GM18907 (cell line): ENCODE data around the gene LRG1.
"Not testable (repeated sequence)": the region's sequence is repeated elsewhere in the genome, so short reads cannot be mapped to it uniquely, and the experiment has no call there.

ENCODE experiments used
- ATAC-seq: cut with Tn5 transposase; IDR thresholded peaks from one replicate; pipeline ENCODE4 v1.9.1; 2021; ENCODE audit warnings: mild to moderate bottlenecking, moderate library complexity; ENCODE audit not compliant: unreplicated experiment

The LRG1 gene

DNA sequence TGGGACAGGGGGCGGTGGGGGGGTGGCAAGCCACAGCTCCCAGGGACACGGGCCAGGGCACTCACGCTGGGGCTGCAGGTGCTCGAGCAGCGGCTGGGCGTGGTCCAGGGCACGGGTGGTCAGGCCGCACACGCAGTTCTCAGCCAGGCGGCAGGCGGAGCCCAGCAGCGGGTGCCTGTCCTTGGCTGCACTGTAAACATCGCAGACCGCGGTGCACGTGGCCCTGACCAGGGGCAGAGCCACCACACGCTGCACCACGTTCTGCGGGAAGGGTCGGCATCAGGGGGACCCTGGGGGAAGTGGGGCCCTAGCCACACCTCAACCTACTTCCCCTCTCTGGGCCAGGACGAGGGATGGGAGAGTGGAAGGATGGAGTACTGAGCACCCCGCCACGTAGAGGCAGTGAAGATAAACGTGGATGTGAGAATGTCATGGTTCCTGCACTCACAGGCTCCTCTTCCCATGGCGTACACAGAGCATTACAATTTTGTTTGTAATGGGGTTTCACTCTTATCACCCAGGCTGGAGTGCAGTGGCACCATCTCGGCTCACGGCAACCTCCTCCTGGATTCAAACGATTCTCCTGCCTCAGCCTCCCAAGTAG is 8.2 kb downstream of the LRG1 start:
- no peak for ATAC-seq

DNA sequence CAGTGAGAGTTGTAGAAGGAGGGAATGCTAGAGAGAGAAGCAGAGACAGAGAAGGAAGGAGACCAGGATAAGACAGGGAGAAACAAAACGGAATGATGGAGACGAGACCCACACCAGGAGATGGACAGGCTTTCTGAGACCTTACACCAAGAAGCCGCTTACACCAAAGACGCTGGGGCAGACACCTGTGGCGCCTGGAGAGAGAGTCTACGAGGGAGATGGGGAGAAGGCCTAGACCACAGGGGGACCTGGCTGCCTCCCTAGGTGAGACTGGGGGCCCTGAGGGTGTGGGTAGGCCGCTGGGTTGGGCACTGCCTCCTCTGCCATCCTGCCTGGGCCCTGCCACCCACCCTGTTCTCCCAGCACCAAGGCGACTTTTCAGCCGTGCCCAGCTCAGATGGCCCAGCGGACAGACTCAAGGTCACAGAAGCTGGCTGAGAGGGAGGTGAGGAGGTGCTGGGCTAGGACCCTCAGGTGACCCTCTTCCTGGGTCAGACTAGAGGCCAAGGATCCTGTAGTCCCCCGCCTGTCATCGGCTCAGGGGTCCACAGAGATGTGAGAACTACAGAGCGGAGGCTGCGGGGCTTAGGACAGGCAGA is 9.8 kb downstream of the LRG1 start:
- ATAC-seq, result no peak

DNA sequence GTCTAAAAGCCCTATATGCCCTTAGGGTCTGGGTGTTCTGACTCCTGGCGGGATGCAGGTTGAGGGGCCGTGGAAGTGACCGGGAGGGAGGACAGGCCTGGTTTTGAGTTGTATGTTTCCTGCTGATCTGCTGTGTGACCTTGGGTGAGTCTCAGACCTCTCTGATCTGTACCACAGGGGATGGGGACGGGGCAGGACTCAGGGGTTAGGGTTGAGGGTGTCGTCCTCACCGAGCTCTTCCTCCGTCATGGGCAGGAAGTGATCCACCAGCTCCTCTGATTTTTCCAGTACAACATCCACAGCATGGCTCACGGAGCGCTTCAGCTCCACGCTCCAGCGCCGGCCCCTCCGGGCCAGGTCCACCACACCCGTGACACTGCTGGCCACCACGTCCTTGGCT is 11.0 kb downstream of the LRG1 start:
- no peak for ATAC-seq

DNA sequence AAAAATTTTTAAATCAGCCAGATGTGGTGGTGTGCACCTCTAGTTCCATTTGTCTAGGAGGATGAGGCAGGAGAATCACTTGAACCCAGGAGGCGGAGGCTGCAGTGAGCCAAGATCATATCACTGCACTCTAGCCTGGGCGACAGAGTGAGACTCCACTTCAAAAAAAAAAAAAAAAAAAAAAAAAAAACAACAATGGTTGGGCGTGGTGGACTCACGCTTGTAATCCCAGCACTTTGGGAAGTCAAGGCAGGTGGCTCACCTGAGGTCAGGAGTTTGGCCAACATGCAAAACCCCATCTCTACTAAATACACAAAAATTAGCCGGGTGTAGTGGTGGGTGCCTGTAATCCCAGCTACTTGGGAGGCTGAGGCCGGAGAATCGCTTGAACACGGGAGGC is 12.5 kb downstream of the LRG1 start:
- not testable (repeated sequence) for ATAC-seq

DNA sequence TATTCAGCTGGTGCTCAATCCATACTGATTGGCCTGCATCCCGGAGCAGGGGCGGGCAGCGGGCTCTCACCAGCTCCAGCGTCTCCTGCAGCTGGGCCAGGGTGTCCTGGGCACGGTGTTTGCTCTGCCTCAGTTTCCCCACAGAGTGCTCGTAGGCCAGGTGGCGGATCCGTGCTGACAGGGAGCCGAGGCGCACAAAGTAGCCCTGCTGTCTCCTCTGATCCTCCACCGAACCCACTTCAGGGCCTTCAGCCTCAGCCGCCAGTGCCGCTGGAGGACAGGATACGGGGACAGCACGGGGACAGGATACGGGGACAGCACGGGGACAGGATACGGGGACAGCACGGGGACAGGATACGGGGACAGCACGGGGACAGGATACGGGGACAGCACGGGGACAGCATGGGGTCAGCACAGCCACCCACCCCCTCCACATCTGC is 14.3 kb downstream of the LRG1 start:
- ATAC-seq, result no peak

DNA sequence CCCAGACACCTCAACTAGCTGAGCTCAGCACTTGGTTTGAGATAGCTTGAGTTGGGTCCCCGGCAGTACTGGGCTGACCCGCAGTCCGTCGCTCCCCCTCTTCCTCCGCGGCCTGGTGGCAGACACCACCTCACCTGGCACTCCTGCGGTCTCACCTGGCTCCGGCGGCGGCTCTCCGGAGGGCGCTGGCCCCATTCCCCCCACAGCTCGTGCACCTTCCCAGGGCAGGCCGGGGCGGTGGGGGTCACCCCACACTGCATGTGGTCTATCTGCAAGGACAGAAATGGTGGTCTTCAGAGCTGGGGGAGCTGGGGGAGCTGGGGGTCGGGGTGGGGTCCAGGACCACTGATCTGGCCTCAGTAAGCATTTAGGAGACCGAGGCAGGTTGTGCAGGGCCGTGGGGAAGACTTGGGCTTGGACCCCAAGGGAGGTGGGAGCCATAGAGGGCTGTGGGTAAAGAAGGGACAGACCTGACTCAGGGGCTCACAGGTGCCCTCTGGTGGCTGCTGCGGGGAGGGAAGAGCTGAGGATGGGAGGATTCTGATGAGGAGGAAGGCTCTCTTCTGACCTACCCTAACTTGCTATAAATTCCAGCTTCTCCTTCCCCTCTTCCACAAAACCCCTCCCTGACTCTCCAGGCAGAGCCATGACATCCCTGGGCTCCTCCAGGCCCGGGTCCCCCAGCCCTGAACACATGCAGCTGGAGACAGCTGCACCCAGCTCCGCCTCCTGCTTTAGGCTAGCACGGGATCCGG is 14.9 kb downstream of the LRG1 start:
- no peak for ATAC-seq

DNA sequence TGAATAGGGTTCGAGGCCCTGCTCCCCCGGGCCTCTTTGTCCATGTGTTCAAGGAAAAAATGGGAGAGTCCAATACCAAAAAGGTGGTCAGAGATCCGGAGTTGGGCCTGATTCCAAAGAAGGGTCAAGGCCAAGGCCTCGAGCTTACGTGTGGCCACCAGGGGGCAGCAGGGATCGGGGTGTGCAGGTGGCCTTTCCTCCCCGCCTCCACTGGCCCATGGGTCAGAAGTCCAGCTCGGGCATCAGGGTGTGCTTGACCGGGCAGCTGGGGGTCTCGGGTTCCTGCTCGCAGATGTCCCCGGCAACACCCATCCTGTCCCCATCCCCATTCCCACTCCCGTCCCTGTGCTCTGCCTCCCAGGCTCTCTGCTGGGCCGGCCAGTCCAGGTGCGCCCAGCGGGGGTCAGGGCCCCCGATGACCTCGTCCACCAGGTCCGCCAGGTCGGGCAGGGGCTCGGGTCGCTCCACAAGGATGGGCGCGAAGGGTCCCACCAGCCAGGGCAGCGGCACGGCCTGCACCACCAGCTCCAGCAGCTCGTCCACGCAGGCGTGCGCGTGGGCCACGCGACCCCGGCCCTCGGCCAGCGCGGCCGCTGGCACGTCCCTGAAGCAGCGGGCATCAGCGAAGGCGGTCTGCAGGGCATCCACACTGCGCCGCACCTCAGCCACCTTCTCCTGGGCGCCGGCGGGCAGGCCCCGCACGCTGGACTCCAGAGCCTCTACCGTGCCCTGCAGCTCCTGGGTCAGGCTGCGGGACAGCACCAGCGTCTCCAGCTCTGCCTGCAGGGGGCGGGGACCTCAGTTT is 16.3 kb downstream of the LRG1 start:
- no peak for ATAC-seq

DNA sequence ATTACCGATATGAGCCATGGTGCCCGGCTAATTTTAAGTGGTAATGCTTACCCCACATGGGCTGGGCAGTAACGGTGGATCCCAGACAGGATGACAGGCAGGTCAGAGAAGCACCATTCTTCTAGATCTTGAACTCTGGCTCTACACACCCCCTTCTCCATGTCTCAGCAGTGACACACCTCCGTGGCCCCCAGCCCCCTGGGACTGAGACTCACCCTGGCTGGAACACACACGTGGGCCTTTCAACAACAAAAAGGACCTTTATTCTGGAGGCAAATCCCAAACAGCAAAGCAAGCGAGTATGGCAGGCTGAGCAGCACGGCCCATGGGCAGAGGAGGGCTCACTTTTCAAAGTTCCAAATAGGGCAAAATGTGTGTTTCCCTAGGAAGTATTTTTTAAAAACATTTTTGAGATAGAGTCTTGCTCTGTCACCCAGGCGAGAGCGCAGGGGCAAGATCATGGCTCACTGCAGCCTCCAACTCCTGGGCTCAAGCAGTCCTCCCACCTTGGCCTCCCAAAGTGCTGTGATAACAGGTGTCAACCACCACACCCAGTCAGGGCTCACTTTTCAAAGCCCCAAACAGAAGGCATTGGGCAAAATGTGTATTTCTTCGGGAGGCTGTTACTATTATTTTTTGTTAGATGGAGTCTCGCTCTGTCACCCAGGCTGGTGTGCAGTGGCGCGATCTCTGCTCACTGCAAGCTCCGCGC is 17.4 kb downstream of the LRG1 start:
- no peak for ATAC-seq

DNA sequence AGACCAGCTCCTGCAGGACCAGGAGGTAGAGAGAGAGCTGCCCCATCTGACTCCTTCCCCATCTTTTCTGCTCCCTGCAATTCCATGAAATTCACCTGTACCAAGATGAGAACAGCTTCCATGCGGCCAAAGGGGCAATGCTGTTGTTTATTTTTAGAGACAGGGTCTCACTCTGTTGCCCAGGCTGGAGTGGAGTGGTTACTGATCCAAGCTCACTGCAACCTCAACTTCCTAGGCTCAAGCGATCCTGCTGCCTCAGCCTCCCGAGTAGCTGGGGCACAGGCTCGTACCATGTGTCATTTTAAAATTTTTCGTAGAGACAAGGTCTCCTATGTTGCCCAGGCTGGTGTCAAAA is 18.0 kb downstream of the LRG1 start:
- no peak for ATAC-seq

DNA sequence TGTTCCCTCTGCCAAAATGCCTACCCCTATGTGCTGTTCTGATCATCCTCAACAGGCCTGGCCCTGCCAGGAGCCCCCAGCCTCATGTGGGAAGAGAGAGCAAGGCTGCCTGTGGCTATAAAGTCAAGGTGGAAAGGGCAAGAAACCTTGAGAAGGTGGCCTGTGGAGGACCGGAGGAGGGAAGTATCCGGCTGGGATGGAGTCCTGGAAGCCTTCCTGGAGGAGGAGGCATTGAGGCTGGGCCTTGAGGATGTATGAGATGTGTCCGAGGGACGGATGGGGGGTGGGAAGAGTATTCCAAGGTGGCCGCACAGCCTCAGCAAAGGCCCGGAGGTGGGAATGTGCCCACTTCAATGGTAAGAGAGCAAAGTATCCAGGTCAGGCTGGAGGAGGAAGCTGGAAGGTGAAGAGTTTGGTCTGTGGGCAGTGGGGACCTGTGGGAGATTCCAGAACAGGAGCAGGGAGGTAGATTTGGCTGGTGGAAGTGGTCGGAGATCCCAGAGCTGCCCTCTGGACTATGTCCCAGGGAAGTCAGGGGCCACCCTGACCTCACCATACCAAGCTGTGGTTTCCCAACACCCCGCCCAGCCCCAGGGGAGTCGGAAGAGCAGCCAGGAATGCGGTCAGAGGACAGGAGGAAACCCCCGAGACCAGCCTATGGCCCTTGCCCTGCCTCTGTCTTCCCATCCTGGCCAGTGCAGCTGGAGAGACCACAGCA is 18.5 kb downstream of the LRG1 start:
- no peak for ATAC-seq

DNA sequence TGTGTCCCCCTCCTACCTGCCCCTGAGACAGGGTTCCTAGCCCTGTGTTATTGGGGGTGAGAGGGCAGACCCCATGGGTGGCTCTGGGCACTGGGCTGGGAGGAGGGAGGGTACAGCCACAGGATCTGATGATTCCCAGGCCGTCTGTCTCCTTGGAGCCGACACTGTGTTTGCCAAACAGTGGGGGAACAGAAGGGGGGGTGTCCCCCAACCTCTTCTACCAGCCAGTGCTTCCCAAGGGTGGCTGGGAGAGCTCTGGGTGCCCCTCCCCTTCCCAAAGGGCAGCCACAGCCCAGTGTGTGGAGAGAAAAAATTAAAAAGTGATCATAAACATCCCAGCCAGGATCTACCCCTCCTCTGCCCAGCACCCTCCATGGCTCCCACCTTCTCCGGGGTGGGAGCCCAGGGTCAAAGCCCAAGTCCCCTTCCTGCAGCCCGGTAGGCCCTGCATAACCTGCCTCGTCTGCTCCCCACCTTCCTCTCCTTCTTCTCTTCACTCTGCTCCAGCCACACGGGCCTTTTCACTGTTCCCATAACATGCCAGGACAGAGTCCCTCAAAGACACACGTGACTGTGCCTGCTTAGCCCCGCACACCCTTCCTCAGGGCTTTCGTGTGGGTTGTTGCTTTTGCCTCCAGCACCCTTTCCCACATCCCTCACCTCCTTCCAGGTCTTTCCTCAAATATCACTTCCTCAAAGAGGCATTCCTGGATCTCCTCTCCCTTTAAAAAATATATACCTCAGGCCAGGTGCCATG is 20.1 kb downstream of the LRG1 start:
- no peak for ATAC-seq

DNA sequence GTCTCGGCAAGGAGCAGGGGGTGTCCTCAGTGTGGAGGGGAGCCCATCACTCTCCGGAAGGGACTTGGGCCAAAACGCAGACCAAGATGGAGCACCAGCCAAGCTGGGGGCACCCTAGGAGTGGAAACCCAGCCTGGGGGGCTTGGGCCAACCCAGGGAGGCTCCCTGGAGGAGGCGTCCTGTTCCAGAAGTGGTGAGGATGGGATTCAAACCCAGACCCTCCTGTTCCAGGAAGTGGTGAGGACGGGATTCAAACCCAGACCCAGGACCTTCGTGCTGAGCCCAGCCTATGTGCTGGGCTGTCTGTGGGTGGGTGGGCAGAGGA is 20.7 kb downstream of the LRG1 start:
- no peak for ATAC-seq

DNA sequence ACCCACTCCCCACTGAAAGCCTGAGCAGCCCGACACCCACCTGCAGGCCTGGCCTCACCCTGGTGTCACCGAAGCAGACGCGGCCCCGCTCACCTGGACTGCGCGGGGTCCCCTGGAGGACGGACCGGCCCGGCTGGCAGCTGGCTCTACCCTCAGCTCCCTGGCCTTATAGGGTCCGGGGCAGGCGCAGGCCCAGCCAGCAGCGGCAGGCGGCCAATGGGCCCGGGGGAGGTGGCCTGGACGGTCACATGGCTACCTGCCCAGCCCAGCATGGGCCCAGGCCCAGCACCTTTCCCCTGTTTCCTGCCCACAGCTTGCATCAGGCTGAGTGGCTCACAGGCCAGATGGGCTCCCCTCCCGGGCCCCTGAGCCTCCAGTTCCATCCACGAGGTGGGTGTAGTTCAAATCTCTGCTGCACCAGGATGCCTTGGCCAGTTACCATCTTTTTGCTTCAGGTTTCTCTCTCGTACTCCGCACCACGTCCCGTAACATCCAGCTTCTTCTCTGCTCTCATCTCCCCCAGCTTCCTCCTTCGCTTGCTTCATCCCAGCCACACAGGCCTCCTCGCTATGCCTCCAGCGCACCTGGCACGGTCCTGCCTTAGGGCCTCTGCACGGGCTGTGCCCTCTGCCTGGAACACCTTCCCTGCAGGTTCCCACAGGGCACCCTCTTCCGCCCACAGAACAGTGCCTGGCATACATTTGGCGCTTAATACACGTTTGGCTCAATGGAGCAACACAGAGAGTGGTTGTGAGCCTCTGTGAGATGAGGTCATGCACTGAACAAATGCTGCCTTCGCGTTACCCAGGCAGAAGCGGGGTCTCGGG is 21.3 kb downstream of the LRG1 start, which contains the start of gene PLIN4:
TSS of gene PLIN4 (minus strand) at position 142 of the 827 bp plus-strand sequence. CDS start 214 bp downstream, outside the sequence.
- ATAC-seq, result no peak

DNA sequence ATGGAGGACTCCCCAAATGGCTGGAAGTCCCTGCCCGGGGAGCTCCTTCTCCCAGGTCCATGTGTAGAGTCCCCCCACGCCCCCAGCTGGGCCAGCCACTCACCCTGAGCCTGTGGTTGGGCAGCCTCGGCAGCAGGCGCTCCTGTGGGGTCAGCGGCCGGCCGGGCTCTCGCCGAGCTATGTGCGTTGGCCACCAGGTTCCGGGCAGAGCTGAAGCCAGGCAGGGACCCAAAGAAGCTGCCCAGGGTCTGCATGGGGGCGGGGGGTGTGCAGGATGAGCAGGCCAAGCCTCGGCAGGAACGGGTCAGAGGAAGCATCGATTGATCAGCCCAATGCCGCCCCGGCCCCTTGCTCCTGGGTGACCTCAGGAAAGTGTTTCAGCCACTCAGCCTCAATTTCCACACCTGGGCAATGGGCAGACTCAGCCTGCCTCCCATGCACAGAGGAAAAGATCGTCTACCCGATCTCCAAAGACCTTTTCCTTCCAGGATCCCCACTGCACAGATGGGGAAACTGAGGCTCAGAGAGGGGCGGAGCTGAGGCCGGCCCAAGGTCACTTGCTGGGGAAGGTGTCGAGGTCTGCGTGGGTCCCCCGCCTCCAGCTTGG is 22.3 kb downstream of the LRG1 start:
- no peak for ATAC-seq

DNA sequence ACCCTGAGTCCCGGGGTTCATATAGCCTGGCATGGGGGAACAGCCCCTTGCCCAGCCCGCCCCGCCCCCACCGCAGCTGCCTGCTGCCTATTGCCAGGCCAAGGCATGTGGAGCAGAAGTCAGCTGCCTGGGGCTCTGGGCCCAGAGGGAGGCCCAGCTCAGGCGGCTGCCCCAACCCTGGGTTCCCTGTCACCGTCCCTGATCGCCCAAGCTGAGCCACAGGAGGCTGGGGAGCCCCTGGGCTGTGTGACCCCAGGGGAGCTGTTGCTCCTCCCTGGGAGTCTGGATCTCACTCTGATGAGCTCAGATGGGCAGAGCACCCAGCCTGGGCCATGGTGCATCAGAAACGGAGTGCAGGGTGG is 22.9 kb downstream of the LRG1 start:
- no peak for ATAC-seq

DNA sequence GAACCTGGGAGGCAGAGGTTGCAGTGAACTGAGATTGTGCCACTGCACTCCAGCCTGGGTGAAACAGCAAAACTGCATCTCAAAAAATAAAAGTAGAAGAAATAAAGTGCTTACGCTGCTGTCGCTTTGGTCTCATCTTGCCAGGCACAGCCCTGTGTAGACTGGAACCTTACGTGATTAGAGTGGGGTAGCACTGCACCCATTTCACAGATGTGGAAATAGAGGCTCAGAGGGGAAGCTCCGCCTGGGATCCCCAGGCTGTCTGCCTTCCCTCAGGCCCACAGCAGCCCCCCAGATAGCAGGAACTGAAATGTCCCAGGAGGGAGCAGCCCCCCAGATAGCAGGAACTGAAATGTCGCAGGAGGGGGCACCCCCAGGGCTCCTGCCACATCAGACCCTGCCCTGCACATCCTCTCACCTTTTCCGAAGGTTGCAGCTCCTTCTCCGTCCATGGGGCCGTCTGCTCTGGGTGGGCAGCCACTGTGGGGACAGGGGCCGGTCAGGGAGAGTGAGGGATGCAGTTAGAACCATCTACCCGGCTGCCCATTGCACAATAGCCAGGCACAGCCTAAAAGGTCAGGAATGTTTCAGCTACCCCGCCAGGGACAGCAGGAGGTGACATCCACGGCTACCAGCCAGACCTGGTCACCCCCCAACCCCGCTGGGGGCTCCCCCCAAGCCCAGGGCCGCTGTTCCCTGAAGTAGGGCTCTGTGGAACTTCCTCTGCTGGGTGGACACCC is 23.5 kb downstream of the LRG1 start:
- no peak for ATAC-seq

DNA sequence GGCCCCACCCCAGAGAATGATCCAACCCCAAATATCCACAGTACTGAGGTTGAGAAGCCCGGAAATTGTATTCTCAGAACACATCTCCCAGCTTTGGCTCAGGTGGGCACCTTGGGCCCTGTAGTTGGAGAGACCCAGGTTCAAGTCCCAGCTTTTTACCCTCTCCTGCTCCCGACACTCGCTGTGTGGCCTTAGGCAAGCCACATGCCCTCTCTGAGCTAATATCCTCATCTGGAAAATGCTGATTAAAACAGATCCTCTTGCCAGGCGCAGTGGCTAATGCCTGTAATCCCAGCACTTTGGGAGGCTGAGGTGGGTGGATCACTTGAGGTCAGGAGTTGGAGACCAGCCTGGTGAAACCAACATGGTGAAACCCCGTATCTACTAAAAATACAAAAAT is 24.1 kb downstream of the LRG1 start:
- ATAC-seq, result no peak

DNA sequence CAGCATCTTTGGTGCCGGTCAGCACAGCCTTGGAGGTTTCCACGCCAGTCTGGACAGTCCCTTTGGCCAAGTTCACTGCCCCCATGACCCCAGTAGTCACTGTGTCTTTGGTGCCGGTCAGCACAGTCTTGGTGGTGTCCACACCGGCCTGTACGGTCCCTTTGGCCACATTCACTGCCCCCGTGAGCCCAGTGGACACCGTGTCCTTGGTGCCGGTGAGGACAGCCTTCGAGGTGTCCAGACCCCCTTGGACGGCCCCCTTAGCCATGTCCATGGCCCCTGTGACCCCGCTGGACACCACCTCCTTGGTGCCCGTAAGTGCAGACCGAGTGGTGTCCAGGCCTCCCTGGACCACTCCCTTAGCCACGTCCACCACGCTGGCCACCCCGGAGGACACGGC is 26.6 kb downstream of the LRG1 start:
- ATAC-seq, result no peak
